Activated CD8-positive, alpha-beta memory T cell treated with anti-CD3 and anti-CD28 coated beads, Interleukin-2, amount 50 U/mL, for 48 hours (primary cell): ENCODE data around the gene PPP2R5D.
"Not testable (repeated sequence)": the region's sequence is repeated elsewhere in the genome, so short reads cannot be mapped to it uniquely, and the experiment has no call there.

Experiments
- DNase-seq: peaks from one replicate; pipeline ENCODE4 v3.0.0-alpha.2; 2020

Gene PPP2R5D

DNA sequence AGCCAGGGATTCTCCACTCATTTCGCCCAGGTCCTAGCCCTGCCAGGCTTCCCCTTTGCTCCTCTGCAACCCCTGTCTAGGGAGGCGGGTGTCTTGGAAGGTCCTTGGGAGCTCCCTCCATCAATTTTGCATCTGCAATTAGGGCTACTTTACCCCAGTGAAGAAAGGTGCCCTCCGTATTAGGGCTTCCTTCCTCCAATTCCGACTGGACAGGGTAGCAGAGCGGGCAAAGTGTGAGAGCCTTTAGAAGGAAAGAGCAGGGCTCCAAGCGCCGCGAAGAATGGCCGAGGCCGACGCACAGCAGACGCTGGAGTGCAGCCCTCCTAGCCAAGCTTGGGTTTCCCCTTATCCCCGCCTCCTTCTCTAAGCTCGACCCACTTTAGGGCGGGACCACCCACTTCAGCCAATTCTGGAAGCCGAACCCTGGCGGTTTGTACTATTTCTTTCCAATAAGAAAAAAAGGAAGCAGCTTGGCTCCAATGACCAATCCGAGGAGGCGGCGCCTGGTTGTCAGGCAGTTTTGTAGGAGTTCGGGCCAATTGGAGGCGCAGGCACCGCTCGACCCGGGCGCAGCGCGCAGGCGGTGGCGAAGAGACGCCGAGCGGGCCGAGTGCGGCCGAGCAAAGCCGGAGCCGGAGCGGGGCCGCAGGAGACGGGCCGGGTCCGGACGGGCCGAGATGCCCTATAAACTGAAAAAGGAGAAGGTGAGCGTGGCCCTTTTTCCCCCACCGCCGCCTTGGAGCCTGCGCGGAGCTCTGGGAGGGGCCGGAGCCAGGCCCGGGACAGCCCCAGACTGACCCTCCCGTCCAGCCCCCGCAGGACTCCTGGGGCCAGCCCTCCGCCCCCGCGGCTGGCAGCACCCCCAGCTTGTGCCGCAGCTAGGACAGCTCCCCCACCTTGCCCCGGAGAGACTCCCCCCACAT, at the start of gene PPP2R5D:
PPP2R5D (plus strand) TSS at position 570 of the 923 bp plus-strand sequence; CDS start at position 678, 108 bp downstream.
- DNase-seq, result peak; percentile 93

DNA sequence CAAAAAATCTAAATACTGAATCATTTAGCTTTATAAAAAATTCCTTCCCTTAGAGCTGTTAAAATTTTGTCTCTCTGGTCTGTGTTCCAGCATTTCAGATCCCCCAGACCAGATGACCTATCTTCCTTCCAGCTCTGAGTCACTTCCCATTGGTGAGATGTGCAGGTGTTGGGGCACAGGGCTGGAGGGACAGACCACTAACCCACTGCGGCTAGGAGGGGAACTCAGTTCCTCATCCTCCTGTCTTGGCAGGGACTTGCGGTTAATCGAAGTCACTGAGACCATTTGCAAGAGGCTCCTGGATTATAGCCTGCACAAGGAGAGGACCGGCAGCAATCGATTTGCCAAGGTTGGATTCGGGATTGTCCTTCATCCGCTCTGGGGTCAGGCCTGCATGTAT, 49.0 kb upstream of the PPP2R5D start:
- no peak for DNase-seq

DNA sequence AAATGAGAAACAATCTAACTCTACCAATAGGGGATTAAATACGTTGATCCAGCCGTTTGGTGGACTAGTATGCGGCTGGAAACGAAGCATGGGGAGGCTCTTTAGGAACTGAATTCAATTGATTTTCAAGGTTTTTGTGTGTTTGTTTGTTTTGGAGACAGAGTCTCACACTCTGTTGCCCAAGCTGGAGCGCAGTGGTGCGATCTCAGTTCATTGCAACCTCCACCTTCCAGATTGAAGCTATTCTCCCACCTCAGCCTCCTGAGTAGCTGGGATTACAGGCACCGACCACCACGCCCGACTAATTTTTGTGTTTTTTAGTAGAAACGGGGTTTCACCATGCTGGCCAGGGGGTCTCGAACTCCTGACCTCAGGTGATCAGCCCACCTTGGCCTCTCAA, 48.0 kb upstream of the PPP2R5D start:
- no peak for DNase-seq

DNA sequence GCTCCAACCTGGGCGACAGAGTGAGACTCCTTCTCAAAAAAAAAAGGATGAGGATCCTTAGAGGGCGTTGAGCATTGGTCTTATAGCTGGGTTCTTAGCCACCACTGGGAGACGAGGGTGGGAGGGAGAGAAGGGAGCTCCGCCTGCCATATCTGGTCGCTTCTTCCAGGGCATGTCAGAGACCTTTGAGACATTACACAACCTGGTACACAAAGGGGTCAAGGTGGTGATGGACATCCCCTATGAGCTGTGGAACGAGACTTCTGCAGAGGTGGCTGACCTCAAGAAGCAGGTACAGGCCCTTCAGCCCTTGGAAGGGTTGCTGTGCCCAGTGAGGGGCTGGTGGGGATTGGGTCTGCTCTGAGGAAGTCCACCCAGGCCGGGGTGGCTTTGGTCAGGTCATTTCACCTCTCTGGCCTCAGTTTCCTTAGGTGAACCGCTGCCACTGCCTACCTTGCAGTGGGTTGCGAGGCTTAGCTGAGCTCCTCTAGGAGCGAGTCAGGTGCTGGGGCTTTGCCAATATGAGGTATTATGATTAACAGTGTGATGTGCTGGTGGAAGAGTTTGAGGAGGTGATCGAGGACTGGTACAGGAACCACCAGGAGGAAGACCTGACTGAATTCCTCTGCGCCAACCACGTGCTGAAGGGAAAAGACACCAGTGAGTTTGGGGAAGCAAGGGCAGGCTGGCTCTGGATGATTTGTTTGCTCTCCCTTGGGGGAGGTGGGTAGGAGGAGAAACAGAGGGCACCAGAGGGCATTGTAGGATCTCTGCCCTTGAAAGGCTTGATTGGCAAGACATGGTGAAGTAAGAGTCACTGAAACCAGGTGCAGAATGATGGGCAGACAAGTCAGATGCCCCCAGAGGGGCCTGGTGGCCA, 46.6 kb upstream of the PPP2R5D start:
- no peak for DNase-seq

DNA sequence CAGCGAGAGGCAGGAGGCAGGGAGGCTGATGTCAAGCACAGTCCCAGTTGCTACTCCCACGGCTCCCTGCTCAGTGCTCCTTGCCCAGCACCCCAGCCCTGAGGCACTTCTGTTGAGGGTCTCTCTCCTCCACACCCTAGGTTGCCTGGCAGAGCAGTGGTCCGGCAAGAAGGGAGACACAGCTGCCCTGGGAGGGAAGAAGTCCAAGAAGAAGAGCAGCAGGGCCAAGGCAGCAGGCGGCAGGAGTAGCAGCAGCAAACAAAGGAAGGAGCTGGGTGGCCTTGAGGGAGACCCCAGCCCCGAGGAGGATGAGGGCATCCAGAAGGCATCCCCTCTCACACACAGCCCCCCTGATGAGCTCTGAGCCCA, 46.0 kb upstream of the PPP2R5D start:
- DNase-seq, result no peak

DNA sequence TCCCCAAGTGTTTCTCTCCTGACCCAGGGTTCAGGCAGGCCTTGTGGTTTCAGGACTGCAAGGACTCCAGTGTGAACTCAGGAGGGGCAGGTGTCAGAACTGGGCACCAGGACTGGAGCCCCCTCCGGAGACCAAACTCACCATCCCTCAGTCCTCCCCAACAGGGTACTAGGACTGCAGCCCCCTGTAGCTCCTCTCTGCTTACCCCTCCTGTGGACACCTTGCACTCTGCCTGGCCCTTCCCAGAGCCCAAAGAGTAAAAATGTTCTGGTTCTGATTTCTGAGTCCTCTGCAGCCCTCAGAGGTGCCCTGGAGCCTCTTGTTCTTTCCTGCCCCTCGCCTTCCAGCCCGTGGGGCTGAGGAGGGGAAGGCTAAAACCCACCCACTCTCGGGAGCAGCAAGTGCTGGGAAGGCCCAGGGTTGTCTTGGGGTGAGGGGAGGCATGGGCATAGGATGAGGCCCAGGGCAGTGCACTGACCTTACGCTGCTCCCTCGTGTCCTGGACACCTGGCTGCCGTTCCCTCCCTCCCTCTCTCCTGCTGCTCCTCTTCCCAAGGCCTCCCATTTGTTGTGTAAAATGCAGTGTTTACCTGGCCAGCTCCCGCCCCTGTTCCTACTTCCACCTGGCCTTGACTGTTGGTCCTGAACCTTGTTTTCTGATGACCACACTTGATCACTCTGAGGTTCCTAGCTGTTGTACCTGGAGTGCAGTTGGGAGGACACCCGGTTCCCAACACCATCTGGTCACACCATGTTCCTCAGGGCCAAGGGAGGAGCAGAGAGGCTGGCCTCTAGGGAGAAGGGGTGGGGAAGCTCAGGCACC, 45.2 kb upstream of the PPP2R5D start:
- DNase-seq, result no peak

DNA sequence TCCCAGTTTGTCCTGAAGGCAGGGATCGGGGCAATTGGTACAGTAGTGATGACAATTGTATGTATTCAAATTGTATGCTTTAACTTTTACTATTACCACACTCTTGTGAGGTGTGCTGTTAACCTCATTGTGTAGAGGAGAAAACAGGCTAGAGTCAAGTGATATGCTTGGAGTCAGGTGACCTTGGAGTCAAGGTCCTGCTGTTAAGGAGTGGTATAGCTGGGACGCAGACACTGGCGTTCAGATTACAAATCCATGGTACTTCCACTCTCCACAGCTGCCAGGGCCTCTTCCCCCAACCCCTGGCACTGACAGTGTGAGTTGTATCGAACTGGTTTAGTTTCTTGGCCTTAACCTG, 44.6 kb upstream of the PPP2R5D start:
- no peak for DNase-seq

DNA sequence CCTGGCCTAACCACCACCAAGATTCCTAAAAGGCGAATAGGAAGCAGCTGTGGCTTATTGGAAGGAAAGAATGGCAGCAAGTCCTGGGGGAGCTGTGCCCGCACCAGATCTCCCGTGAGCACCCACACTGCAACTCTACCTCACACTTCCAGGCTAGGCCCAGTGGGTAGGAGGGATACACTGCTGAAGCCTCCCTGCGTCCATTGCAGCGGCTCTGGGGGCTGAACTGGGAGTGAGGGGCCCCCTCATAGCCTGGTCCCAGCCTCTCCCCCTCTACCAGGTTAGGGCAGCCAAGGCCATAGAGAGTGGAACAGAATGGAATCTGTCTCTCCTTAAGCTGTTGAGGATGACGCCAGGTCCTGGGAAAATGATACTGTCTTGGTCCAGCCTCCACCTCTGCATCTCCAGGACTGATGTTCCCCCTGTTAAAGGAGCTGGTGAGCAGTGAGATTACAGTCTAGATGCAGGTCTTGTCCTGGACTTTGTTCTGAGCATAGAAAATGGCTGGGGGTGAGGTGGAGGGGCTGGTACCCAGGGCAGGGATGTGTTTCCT, 43.8 kb upstream of the PPP2R5D start:
- no peak for DNase-seq

DNA sequence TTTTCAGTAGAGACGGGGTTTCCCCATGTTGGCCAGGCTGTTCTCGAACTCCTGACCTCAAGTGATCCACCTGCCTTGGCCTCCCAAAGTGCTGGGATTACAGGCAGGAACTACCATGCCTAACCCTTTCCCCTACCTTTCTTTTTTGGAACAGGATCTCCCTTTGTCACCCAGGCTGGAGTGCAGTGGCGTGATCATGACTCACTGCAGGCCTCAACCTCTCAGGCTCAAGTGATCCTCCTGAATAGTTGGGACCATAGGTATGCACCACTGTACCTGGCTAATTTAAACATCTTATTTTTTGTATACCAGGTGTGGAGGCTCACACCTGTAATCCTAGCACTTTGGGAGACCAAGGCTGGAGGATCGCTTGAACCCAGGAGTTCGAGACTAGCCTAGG, 43.0 kb upstream of the PPP2R5D start:
- not testable (repeated sequence) for DNase-seq

DNA sequence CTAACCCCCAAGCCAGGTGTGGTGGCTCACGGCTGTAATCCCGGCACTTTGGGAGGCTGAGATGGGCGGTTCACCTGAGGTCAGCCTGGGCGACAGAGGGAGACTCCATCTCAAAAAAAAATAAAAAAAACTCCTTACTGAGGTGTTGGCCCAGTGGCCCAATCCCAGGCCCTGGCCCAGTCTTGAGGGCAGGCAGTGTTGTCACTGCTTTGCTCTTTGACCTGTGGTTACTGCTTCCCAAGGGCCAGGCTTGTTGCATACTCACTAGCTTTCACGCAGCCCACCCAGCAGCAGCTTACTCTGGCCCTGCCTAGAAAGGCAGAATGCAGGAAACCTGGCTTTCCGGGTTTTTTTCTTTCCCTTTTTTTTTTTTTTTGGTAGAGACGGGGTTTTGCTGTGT, 41.9 kb upstream of the PPP2R5D start:
- no peak for DNase-seq

DNA sequence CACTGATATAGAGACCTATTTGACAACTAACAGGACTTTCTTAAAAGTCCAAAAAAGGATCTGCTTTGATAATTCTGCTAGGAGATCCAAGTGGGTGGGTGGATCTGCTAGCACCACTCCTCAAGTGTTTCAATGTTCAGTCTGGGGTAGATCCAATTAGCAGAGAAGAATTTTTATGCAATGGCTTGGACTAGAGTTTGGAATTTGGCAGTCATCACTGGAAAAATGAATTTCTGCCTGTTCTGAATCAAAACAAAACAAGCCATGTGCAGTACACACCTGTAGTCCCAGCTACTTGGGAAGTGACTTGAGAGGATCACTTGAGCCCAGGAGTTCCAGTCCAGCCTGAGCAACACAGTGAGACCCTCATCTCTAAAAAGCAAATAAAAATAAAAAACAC, 36.4 kb upstream of the PPP2R5D start:
- no peak for DNase-seq

DNA sequence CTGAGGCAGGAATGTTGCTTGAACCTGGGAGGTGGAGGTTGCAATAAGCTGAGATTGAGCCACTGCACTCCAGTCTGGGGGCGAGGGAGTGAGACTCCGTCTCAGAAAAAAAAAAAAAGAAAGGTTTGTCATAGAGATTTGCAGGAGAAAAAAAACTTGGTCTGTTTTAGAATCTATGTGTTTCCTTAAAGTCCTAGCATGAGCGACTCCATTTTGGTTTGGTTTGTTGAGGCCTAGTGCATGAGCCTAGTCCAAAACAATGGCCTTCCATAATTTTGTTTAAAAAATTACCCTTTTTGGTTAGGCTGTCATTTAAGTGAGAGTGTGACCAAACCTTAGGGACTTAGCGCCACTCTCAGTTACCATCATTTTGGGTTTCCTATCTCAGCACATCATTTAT, 32.0 kb upstream of the PPP2R5D start:
- DNase-seq, result no peak

DNA sequence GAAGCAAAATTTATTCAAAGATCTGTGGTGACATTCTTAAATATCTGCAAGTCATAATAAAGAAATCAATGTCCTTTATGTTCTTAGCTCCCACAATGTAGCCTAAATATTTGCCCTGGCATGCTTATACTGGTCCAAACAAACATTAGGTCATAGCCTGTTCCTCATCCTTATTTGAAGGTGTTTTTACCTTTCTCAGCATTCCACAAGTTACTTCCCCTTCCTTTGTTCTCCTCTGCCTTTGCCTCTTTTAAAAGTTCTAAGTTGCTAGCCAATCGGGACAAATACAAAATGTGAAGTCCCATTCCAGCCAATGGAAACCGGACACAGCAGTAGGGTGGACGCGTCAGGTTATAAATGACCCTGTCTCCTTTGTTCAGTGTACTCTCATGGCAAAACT, 30.0 kb upstream of the PPP2R5D start:
- not testable (repeated sequence) for DNase-seq

DNA sequence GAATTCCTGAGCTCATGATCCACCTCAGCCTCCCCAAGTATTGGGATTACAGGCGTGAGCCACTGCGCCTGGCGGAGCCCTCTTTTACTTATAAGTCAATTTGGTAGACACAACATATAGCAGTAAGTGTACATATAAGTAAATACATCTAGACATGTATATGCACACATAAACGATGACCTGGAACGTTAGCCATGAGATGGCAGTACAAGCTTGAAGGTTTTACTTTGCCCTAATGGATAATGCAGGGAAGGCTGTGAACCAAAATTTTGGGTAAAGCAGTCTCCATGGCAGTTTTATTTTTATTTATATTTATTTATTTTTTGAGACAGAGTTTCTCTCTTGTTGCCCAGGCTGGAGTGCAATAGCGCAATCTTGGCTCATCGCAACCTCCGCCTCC, 26.2 kb upstream of the PPP2R5D start:
- no peak for DNase-seq

DNA sequence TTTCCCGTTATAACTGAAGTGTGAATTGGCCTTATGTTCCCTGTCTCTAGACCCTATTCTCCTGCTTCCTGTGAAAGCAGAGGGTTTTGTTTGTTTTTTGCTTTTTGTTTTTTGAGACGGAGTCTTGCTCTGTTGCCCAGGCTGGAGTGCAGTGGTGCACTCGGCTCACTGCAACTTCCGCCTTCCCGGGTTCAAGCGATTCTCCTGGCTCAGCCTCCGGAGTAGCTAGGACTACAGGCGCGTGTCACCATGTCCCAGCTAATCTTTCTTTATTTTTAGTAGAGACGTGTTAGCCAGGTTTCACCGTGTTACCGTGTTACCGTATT, 24.5 kb upstream of the PPP2R5D start:
- DNase-seq, result no peak

DNA sequence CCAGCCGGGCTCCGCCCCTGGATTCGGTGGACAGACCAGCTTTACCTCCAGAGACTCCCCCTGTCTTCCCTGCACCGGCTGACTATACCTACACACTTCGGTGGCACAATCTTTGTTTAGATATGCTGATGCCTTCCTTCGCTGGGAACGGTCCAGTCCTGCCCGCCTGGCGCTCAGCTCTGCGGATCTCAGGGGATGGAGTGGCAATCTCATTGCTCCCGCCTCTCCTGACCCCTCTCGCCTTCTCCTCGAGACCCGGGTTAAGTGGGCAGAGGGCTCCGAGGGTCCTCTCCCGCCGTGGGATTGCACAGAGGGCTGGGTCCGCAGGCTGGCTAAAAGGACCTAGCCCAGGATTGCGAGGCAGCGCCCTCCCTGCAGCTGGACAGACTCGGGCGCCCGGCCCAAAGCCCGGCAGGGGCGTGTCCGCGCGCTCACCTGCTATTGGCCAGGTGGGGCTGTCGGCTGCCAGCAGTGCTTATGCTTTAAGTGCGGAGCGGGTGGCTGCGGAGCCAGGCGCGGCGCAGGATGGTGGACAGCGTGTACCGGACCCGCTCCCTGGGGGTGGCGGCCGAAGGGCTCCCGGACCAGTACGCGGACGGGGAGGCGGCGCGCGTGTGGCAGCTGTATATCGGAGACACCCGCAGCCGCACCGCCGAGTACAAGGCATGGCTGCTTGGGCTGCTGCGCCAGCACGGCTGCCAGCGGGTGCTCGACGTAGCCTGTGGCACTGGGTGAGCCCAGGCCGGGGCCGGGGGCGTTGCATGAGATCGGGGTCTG, 23.9 kb upstream of the PPP2R5D start, which contains the start of gene GNMT:
GNMT (plus strand) TSS at position 512 of the 777 bp plus-strand sequence; CDS start at position 526, 14 bp downstream.
- DNase-seq, result peak; percentile 67

DNA sequence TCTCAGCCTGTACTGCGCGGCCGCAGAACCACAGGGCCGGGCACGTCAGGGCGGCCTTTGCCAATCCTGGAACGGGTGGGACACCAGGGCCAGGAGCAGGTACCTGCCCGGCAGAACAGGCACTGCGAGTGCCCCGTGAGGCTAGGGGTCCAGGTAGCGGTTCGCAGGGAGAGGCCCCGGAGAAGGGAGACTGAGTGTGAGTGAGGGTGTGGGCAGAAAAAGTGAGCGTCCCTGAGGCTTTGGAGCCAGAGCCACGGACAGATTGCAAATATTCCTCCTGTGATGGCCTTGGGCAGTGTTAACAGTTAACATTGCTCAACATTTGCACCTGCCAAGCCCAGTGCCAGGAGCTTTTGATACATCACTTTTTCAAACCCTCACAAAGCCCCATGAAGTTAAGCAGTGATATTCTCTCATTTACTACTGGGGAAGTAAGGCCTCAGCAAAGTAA, 23.3 kb upstream of the PPP2R5D start:
- no peak for DNase-seq

DNA sequence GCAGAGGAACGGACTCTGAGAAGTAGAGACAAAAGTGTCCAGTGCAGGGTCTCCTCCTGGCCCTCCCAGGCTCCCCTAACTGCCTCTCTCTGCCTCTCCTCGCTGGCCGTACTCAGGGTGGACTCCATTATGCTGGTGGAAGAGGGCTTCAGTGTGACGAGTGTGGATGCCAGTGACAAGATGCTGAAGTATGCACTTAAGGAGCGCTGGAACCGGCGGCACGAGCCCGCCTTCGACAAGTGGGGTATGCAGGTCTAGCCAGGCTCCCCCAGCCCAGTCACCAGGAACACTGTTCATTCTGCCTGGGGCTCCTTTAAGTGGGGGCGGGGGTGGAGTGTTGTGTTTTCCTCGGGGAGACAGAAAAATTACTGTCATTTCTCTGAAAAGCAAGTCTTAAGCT, 22.3 kb upstream of the PPP2R5D start:
- no peak for DNase-seq

DNA sequence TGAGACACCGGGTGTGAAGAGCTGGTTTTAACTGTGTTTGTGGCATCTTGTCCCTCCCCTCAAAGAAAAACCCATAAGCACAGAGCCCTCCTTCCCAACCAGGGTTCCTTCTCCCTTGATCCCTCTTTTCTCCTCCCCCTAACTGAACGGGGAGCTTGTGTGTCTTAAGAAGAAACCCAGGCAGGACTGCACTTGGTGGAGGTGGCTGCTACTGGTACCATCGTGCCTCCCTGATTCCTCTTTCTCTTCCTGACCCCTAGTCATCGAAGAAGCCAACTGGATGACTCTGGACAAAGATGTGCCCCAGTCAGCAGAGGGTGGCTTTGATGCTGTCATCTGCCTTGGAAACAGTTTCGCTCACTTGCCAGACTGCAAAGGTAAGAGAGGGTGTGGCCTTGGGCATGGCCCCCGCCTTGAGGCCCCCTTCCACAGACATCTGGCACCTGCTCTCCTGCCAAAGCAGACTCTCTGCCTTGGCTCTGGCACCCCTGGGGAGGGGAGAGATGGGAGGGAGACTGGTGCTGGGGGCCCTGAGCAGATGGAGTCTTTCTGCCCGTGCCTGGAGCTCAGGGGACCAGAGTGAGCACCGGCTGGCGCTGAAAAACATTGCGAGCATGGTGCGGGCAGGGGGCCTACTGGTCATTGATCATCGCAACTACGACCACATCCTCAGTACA, 21.7 kb upstream of the PPP2R5D start:
- DNase-seq, result no peak

DNA sequence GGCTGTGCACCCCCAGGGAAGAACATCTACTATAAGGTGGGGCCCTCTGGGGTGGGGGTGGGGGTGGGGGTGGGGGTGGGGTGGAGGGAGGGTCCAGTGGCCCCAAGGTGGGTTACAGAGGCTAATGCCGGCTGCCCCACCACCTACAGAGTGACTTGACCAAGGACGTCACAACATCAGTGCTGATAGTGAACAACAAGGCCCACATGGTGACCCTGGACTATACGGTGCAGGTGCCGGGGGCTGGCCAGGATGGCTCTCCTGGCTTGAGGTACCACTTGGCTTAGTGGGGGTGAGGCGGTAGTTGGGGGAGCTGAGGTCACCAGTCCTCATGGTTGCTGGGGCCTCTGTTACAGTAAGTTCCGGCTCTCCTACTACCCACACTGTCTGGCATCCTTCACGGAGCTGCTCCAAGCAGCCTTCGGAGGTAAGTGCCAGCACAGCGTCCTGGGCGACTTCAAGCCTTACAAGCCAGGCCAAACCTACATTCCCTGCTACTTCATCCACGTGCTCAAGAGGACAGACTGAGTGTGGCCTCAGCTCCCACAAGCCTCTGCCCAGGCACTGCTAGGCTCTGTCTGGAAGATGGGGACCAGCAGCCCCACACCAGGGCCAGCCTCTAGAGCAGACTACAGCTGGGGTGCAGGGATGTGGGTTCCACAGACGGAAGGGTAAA, 21.1 kb upstream of the PPP2R5D start:
- no peak for DNase-seq
